ENCODE data around the gene SNAI1. TPM values are rescaled to one million over a fixed set of nuclear protein-coding genes. Genes with fewer than 3 reads are reported as not detected.
A peak's percentile ranks its signal among the peaks of the same experiment; 100 is the strongest.

The SNAI1 gene
- total RNA-seq (3.5 and 4.3 TPM in 2 replicates), polyA plus RNA-seq (2.4 and 4.9 TPM in 2 replicates), polyA minus RNA-seq (0.69 and 3.7 TPM in 2 replicates)
- total RNA-seq (2013), result 0.33 TPM

GRCh38 chr20:49982346-49983122 lies at the start of gene SNAI1:
Gene SNAI1, plus strand, starts transcription at chr20:49982980. Its CDS starts 80 bp downstream, at chr20:49983060.
- WGBS (ENCODE audit: insufficient coverage), result under 1% methylated on average over 76 of the region's 90 CpGs
- Histone ChIP-seq H2AFZ (ENCODE audit: insufficient read depth, low read depth, low read length, poor library complexity, severe bottlenecking) (peak within 1 kb of the TSS; percentile 78), H3K79me2 (ENCODE audit: control insufficient read depth, insufficient read depth, low read length) (no peaks in the 10 kb centered on the region), H3K27ac (ENCODE audit: low read length in 2 of 2) (peak within 1 kb of the TSS; percentile 25 to 45), H3K9ac (ENCODE audit: low read length) (peak within 1 kb of the TSS; percentile 67), H4K20me1 (ENCODE audit: control insufficient read depth, insufficient read depth, low read length, poor library complexity, severe bottlenecking) (no peaks in the 10 kb centered on the region), H3K4me3 (ENCODE audit: control extremely low read depth in 1 of 5, extremely low read depth in 1 of 5, insufficient read depth in 1 of 5, low read depth in 2 of 5, low read length in 4 of 5) (peak within 1 kb of the TSS in 4 of 5 experiments; percentile 27 to 67 (median 54)), H3K4me2 (replicated peaks; ENCODE audit: low read depth, low read length, poor library complexity, severe bottlenecking) (peak within 1 kb of the TSS; percentile 96), H3K4me1 (ENCODE audit: control insufficient read depth in 2 of 2, insufficient read depth in 2 of 2, low read length in 2 of 2) (peaks cover 18 to 26% of the 10 kb centered on the region in 2 donors), H3K27me3 (replicated peaks in 1 of 4; ENCODE audit: control extremely low read depth in 1 of 4, control insufficient read depth in 3 of 4, insufficient read depth in 4 of 4, low read length in 3 of 4) (peaks cover 0 to 2% (median 0%) of the 10 kb centered on the region in 4 experiments), H3K9me3 (ENCODE audit: control extremely low read depth in 1 of 3, control insufficient read depth in 2 of 3, insufficient read depth in 1 of 3, low read length in 2 of 3) (peaks cover 0 to 3% (median 0%) of the 10 kb centered on the region in 3 donors), H3K36me3 (replicated peaks in 1 of 2; ENCODE audit: control extremely low read depth in 1 of 2, control insufficient read depth in 1 of 2, extremely low read depth in 1 of 2, insufficient read depth in 2 of 2, low read length in 1 of 2) (no peaks in the 10 kb centered on the region)
- CTCF ChIA-PET, result interaction anchor here (0.6 to 13.5 kb wide), 10 partner anchors 16 to 212 kb away, joined by 3 to 531 read pairs (median 4); no protein-coding TSS in a partner anchor
- intact Hi-C loops (cut with micrococcal nuclease), result loop anchor here (1.0 kb wide), 2 partner anchors 17 to 103 kb away; no protein-coding TSS in a partner anchor
- Mint-ChIP-seq H3K27me3 (no peaks in the 10 kb centered on the region), H3K4me1 (peaks cover 24% of the 10 kb centered on the region), H3K27ac (peak within 1 kb of the TSS; percentile 80), H3K4me3 (peak within 1 kb of the TSS; percentile 81), H3K9me3 (ENCODE audit: insufficient read depth) (no peaks in the 10 kb centered on the region)
- ATAC-seq (ENCODE audit: low read depth) (peak; percentile 91), DNase-seq (peak; percentile 92)
- POLR2A ChIA-PET, result interaction anchor here (0.7 to 1.3 kb wide), 2 partner anchors 86 to 89 kb away, joined by 3 to 5 read pairs; no protein-coding TSS in a partner anchor
- TF ChIP-seq EZH2 (IDR thresholded peaks at IDR 0.05; ENCODE audit: borderline replicate concordance, insufficient read depth, low read depth, low read length, poor library complexity, severe bottlenecking) (no peak), CTCF (IDR thresholded peaks at IDR 0.05) (peak; percentile 68)

Data from B cell (primary cell).